ENCODE data around the gene ABCA13.

ABCA13 gene

DNA sequence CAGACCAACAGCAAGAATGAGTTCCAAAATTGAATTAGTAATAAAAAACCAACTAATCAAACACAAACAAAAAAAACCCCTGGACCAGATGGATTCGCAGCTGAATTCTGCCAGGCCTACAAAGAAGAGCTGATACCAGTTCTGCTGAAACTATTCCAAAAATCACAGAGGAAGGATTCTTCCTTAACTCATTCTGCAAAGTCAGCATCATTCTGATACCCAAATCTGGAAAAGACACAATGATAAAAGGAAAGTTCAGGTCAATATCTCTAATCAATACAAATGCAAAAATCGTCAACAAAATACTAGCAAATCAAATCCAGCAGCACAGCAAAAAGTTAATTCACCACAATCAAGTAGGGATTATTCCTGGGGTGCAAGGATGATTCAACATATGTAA is 6.1 kb upstream of the ABCA13 start:
- H3K36me3 ChIP-seq, result no peaks in the 10 kb centered on the region
- intact Hi-C loops (cut with DNase I; ENCODE audit: low total_unique reads), result no loop called here
- TF ChIP-seq, protein P1, sequence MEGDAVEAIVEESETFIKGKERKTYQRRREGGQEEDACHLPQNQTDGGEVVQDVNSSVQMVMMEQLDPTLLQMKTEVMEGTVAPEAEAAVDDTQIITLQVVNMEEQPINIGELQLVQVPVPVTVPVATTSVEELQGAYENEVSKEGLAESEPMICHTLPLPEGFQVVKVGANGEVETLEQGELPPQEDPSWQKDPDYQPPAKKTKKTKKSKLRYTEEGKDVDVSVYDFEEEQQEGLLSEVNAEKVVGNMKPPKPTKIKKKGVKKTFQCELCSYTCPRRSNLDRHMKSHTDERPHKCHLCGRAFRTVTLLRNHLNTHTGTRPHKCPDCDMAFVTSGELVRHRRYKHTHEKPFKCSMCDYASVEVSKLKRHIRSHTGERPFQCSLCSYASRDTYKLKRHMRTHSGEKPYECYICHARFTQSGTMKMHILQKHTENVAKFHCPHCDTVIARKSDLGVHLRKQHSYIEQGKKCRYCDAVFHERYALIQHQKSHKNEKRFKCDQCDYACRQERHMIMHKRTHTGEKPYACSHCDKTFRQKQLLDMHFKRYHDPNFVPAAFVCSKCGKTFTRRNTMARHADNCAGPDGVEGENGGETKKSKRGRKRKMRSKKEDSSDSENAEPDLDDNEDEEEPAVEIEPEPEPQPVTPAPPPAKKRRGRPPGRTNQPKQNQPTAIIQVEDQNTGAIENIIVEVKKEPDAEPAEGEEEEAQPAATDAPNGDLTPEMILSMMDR (IDR thresholded peaks at IDR 0.05), result no peak
- DNase-seq, result no peak
- peaks cover 0 to 10% (median 9%) of the 10 kb centered on the region in 3 donors for H3K9me3 ChIP-seq
- no peak overlapping the region for H3K27ac ChIP-seq
- no peak overlapping the region for H3K4me3 ChIP-seq
- no peaks in the 10 kb centered on the region for H3K27me3 ChIP-seq
- no peaks in the 10 kb centered on the region for H3K4me1 ChIP-seq

DNA sequence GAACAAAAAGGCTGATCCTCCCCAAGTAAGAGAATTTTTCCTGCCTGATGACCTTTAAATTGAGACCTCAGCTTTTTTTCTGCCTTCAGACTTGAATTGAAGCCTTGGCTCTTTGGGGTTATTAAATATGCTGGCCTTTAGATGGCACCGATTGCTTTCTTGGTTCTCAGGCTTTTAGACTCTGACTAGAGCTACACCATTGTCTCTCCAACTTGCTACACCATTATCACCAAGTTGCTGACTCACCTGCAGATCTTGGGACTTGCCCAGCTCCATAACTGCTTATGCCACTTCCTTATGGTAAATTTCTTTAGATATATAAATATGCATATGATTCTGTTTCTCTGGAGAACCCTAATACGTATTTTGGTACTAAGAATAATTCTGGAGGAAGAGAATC is 3.1 kb upstream of the ABCA13 start:
- no peak overlapping the region for H3K4me3 ChIP-seq
- intact Hi-C loops (cut with DNase I; ENCODE audit: low total_unique reads), result no loop called here
- H3K9me3 ChIP-seq, result no peaks in the 10 kb centered on the region
- no peak for DNase-seq
- no peak overlapping the region for H3K27ac ChIP-seq
- H3K27me3 ChIP-seq, result no peaks in the 10 kb centered on the region
- TF ChIP-seq, protein P1 (IDR thresholded peaks at IDR 0.05), result no peak
- no peaks in the 10 kb centered on the region for H3K36me3 ChIP-seq
- H3K4me1 ChIP-seq, result no peaks in the 10 kb centered on the region

DNA sequence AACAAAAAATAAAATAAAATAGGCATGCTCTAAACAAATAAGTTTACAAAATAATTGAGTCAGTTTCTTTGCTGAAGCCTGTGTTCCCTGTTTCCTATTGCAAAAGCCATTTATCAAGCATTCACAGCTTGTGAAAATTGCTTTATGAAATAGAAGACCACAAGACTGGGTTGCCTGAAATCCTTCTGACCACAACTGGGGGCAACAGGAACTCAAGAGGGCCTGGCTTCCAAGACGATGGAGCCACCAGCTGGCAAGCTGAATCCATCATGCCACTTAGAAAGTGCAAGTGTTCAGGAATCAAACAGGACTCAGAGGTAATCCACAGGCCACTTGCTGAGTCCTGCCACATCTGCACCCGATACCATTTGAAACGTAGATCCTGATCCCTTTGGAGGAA is 752 bp upstream of the ABCA13 start:
- DNase-seq, result no peak
- Histone ChIP-seq H3K27ac (no peak overlapping the region), H3K4me3 (no peak overlapping the region), H3K36me3 (no peaks in the 10 kb centered on the region), H3K4me1 (peaks cover 0 to 3% (median 0%) of the 10 kb centered on the region in 4 donors), H3K27me3 (no peaks in the 10 kb centered on the region), H3K9me3 (no peaks in the 10 kb centered on the region)
- intact Hi-C loops (cut with DNase I; ENCODE audit: low total_unique reads), result no loop called here
- TF ChIP-seq, protein P1 (IDR thresholded peaks at IDR 0.05), result no peak

DNA sequence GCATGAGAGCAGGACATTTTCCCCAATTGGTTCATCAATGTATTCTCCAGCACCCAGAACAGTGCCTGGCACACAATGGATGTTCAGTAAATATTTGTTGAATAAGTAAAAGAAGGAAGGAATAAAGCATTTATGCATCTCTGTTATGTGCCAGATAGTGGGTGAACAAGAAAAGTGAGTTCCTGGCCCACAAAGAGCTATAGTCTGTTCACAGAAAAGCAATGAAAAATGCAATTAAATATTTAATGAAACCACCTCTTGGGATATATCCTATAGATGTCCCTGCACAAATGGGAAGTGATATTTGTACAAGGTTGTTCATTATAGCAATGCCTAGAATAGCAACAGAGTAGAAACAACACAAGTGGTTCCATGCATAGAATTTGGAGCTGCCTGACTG is 2.1 kb downstream of the ABCA13 start:
- H3K36me3 ChIP-seq, result no peaks in the 10 kb centered on the region
- intact Hi-C loops (cut with DNase I; ENCODE audit: low total_unique reads), result no loop called here
- TF ChIP-seq, protein P1 (IDR thresholded peaks at IDR 0.05), result no peak
- H3K4me1 ChIP-seq, result peaks cover 0 to 3% (median 0%) of the 10 kb centered on the region in 4 donors
- no peak overlapping the region for H3K4me3 ChIP-seq
- H3K9me3 ChIP-seq, result no peaks in the 10 kb centered on the region
- H3K27ac ChIP-seq, result no peak overlapping the region
- DNase-seq, result no peak
- no peaks in the 10 kb centered on the region for H3K27me3 ChIP-seq

DNA sequence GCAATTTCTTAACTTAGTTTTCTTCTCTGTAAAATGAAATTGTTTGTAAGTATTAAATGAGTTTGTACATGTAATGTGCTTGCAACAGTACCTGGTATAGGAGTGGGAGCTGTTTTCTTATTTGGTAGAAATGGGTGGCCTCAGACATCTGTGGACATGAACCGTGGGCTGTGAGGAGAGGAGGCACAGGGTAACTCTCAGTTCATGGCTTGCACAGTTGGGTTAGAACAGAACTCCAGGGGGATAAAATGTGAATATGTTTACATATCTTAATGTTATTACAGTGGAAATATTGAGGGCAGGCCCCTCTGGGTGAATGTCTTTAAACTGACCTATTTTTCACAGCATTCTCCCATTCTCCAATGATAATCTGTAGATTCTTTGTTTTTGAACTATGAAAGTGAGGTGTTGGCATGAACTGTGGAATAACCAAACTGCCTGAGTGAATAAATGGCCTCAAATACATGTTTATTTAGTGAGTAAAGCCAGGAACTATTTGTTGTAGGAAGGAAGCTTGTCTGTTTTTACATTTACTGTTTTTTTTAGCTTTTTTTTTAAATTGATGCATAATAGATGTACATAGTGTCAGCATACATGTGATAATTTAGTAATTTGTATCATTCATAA is 2.6 kb downstream of the ABCA13 start:
- no peak overlapping the region for H3K27ac ChIP-seq
- intact Hi-C loops (cut with DNase I; ENCODE audit: low total_unique reads), result no loop called here
- TF ChIP-seq, protein P1 (IDR thresholded peaks at IDR 0.05), result no peak
- no peaks in the 10 kb centered on the region for H3K27me3 ChIP-seq
- no peak overlapping the region for H3K4me3 ChIP-seq
- DNase-seq, result no peak
- peaks cover 0 to 3% (median 0%) of the 10 kb centered on the region in 4 donors for H3K4me1 ChIP-seq
- no peaks in the 10 kb centered on the region for H3K9me3 ChIP-seq
- H3K36me3 ChIP-seq, result no peaks in the 10 kb centered on the region

DNA sequence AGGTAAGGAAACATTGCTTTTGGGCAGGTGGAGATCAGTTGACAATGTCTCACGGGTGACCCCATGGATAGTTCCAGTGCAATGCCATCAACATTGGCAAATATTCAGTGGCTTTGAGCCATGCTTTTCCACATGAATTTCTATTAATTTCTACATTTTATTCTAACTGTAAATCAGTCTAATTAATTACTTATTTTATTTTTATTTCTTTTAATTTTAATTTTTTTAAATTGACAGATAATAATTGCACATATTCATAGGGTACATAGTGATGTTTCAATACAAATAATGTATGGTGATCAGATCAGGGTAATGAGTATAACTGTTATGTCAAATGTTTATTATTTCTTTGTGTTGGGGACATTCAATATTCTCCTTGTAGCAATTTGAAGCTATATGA is 3.8 kb downstream of the ABCA13 start:
- no peaks in the 10 kb centered on the region for H3K36me3 ChIP-seq
- intact Hi-C loops (cut with DNase I; ENCODE audit: low total_unique reads), result no loop called here
- no peak overlapping the region for H3K4me3 ChIP-seq
- H3K27me3 ChIP-seq, result no peaks in the 10 kb centered on the region
- TF ChIP-seq, protein P1 (IDR thresholded peaks at IDR 0.05), result no peak
- no peak for DNase-seq
- H3K4me1 ChIP-seq, result peaks cover 0 to 3% (median 0%) of the 10 kb centered on the region in 4 donors
- no peaks in the 10 kb centered on the region for H3K9me3 ChIP-seq
- no peak overlapping the region for H3K27ac ChIP-seq
